ENCODE measurements around the gene SHISA4. TPM values are rescaled to one million over a fixed set of nuclear protein-coding genes. Genes with fewer than 3 reads are reported as not detected.

Gene SHISA4
- total RNA-seq, 1 donor from 2014 or later, result 8.6 TPM

- H3K4me1 ChIP-seq, result peaks cover 13% of the 10 kb centered on the region
- intact Hi-C loops (cut with DNase I), result no loop called here
- TF ChIP-seq CTCF (IDR thresholded peaks at IDR 0.05), result no peak
Measured at GRCh38 chr1:201891451-201892045, 2.9 kb downstream of the SHISA4 start.

DNA sequence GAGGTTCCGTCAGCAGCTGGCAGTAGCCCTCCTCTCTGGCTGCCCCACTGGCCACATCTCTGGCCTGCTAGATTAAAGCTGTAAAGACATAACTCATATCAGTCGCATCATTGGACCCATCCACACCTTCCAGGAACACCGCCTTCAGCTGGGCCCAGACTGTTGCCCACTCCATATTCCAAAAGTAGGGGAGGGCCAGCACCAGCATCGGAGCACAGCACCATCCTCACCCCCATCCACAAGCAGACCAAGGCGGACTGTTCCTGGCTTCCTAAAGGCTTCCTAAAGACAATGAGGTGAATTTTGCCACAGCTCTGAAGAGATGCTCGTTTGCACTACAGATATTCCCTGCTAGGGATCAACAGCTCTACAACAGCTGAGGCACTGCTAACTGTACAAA, 3.5 kb downstream of the SHISA4 start:
- TF ChIP-seq CTCF (IDR thresholded peaks at IDR 0.05), result no peak
- Histone ChIP-seq H3K4me3 (no peak overlapping the region), H3K4me1 (peaks cover 13% of the 10 kb centered on the region), H3K36me3 (no peaks in the 10 kb centered on the region), H3K9me3 (no peaks in the 10 kb centered on the region), H3K27me3 (peaks cover 5% of the 10 kb centered on the region), H3K27ac (no peak overlapping the region)
- no peak for ATAC-seq
- intact Hi-C loops (cut with DNase I), result no loop called here
- DNase-seq, result no peak

More at GRCh38 chr1:201891451-201892045, 2.9 kb downstream of the SHISA4 start:
- Histone ChIP-seq H3K27me3 (peaks cover 5% of the 10 kb centered on the region), H3K27ac (no peak overlapping the region), H3K36me3 (no peaks in the 10 kb centered on the region), H3K4me3 (no peak overlapping the region), H3K9me3 (no peaks in the 10 kb centered on the region)
- DNase-seq (no peak), ATAC-seq (no peak)

- no peak for DNase-seq
- intact Hi-C loops (cut with DNase I), result no loop called here
- no peak overlapping the region for H3K27ac ChIP-seq
- no peaks in the 10 kb centered on the region for H3K9me3 ChIP-seq
- H3K4me1 ChIP-seq, result peaks cover 7% of the 10 kb centered on the region
- no peak for TF ChIP-seq CTCF (IDR thresholded peaks at IDR 0.05)
- H3K36me3 ChIP-seq, result no peaks in the 10 kb centered on the region
- no peak overlapping the region for H3K4me3 ChIP-seq
- peaks cover 5% of the 10 kb centered on the region for H3K27me3 ChIP-seq
- ATAC-seq, result no peak
Measured at GRCh38 chr1:201893431-201893830, 4.7 kb downstream of the SHISA4 start.

DNA sequence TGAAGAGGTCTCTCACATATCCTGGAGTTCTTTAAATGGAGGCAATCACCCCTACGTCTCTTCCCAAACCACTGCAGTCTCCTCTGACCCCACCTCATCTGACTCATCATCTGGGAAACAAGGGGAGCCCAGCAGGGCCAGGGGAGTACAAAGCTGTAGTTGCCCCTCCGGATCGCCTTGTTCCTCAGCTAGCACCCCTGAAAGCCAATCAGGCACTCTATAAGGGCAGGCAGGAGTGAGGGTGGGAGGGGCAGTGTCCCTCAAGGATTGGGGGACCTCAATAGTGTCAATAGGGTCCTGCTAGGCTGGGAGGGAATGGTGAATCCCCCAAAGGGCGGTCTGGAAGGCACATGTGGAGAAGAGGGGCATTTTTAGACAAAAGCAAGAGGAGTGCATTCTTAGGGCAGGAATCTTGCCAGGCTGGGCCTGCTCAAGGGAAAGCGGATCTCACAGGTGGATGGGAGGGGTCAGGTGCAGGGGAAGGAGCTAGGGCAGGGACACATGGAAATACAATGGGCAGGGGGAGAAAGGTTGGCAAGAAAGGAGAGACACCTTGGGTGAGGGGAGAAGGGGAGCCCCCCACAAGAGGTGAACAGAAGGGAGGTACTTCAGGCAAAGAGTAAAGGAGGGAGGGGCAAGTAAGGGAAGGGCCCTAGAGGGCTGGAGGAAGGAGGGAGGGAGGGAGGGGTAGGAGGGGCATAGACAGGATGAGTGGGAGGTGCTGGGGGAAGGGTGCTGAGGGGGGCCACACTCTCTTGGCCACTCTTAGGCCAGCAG, 5.8 kb downstream of the SHISA4 start:
- peaks cover 1% of the 10 kb centered on the region for H3K4me1 ChIP-seq
- peaks cover 1% of the 10 kb centered on the region for H3K27me3 ChIP-seq
- H3K36me3 ChIP-seq, result no peaks in the 10 kb centered on the region
- no peak overlapping the region for H3K27ac ChIP-seq
- ATAC-seq (no peak), DNase-seq (no peak)
- intact Hi-C loops (cut with DNase I), result loop anchor here (5.0 kb wide), 1 partner anchor 78 kb away; no protein-coding TSS in a partner anchor
- no peaks in the 10 kb centered on the region for H3K9me3 ChIP-seq
- no peak for TF ChIP-seq CTCF (IDR thresholded peaks at IDR 0.05)
- no peak overlapping the region for H3K4me3 ChIP-seq

- H3K4me3 ChIP-seq, result no peak overlapping the region
- no peaks in the 10 kb centered on the region for H3K36me3 ChIP-seq
- intact Hi-C loops (cut with DNase I), result loop anchor here (5.0 kb wide), 1 partner anchor 77 kb away; no protein-coding TSS in a partner anchor
- TF ChIP-seq CTCF (IDR thresholded peaks at IDR 0.05), result no peak
- no peak overlapping the region for H3K27ac ChIP-seq
- no peaks in the 10 kb centered on the region for H3K4me1 ChIP-seq
- H3K9me3 ChIP-seq, result no peaks in the 10 kb centered on the region
- ATAC-seq (no peak), DNase-seq (no peak)
- H3K27me3 ChIP-seq, result no peaks in the 10 kb centered on the region
Measured at GRCh38 chr1:201895120-201895665, 6.5 kb downstream of the SHISA4 start.
